NCI-H748 (cell line): ENCODE measurements around the gene FAF1.

Experiments
- DNase-seq: peaks from one replicate; lab custom pipeline; 2025; ENCODE audit not compliant: unreplicated experiment; lab: John Stamatoyannopoulos, UW

The FAF1 gene

DNA sequence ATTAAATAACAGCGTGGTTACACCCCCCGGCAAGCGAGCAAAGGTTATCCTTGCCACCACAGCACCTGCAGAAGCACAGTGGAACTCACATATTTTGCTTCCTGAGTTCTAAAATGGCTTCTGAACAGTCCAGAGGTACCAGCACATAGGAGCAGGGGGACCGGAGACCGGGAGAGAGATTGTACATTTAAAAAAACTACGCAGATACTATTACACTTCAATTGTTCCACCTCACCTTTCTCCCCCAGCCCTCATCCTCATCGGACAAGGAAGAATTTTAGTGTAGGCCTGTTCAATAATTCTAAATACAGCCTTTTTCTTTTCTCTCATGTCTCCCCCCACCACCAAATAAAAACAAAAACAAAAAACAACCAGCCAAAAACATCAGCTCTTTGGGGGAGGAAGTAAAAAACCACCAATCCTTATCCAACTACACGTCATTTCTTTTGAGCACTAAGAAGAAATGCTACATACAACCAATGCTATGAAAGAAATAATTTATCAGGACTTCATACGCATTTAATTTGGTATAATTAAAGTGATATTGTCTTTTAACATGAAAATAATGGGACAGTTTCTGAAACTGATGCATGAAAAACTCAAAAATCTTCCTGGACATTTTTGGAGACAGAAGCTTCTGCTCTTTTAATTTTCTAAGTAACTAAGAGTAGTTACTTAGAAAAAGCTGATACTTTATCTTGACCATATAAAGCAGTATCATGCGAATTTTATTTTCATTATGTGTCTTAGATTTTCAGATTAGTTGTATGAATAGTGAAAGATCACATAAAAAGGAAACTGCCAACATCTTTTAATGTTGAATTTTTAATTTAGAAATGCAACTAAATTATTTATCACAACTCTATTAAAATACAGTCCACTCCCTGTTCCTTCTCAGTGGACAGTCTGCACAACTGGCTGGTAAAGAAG, 19.1 kb upstream of the FAF1 start:
- DNase-seq, result peak; percentile 86

DNA sequence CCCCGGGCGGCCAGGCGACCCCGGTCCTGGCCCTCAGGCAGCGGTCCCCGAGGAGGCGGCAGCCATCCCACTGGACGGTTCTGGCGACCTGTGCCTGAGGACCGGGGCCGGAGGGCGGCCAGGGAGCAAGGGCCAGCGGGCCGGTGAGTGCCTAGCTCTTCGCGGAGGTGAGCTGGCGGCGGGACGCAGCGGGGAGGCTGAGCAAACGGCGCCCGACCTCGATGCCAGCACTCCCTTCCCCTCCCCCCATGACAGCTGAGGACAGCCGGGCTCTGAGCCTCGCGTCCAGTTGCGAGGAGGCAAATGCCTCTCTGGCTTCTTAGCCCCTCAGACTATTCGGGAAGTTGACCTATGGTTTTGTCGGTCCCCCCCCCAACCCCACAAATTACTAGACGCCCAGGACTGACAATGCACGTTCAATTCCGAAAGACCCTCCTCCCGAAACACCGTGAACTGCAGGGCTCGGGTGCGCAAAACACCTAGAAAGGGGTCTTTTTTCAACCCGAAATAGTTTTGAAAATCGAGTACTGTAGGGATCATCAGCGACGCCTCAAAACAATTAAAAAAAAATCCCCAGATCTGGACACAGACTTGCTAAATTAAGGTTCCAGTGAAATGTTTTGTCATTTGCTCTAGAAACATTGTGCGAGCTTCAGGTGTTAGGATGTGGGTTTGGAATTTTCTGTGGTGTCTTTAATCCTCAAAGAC, 18.2 kb upstream of the FAF1 start:
- peak; percentile 96 for DNase-seq

DNA sequence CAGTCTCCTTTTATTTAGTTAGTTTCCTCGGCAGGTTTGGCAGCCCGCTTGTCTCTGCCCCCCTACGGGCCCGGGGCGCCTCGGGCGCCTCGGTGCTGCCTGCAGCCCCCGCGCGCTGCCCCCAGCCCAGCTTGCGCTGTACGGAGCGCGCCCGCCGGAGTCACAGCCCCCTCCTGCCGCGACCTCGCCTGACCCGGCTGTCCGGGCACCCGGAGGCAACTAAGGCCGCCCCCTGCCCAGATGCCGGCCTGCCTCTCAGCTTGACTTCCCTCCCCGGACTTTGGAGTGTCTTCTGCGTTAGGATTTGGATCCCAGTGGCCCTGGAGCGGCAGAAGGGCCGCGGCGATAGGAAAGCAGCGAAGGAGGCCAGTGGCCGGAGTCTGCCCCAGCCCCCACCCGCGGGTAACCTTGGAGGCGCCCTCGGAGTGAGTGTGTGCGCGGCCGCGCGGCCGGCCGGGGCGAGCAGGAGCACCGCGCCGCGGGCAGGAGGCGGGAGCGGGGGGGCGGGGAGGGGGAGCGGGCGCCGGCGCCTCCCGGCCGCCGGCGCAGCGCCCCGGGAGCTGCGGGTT, 17.6 kb upstream of the FAF1 start:
- peak; percentile 76 for DNase-seq

DNA sequence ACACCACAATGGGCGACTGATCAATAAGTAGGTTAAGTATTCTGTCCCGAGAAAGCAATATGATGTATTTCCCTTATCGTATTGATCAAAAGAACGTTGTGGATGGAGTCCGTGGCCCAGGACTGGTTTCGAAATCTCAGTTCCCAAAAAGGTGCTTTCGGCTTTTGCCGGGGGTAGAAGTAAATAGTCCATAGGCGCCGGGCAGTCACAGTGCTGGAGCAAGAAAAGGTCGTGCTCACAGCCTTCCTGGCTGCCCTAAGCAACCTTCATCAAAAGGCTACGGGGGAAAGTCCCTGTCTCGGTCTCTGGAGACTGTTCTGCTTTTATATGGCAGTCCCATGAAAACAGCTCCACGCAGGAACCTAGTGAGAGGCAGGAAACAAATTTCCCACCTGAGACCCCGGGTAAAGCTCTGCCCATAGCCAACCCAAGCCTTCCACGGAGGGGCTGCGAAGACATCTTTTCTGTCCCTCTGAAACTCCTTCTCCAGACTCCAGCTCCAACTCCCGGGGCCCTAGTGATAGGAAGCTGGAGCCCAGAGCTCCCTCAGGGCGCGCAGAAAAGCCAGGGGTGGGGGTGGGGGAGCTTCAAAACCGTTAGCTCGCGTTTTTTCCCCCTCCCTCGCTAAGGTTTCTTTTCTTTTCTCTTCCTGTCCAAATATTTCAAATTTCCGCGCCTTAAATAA, 17.0 kb upstream of the FAF1 start:
- peak; percentile 87 for DNase-seq

DNA sequence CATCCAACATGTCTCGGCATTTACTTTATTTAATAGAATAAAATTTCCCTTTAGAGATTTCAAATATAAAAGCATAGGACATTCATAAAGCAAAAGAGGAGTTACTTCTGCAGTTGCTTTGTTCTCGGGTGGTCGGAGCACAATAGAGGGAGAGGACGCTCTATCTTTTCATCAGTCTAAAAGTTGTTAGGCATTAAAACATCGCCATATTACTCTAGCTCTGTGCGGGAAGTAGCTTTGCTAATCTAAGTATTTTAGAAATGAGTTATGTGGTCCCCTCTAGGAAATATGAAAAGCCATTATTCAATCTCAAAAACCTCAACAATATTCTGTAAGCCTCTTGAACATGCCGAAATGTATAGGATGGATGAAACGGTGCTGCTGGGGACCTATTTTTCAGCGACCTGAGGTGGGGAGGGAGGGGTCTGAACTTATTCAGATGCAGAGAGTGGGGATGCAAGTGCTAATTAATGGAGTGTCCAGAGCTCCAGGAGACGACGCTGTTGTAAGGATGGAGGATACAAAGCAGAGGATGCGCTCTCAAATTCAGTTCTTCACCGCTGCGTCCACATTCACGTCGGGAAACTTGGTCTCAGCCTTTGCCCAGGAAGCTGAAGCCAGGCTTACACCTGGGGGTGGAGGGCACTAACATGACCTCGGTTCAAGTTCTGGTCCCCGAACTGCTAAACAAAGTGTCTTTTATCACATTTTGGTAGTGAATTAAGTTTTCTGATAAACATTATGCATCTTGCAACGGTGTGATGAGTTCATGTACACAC, 16.2 kb upstream of the FAF1 start:
- DNase-seq, result peak; percentile 93

DNA sequence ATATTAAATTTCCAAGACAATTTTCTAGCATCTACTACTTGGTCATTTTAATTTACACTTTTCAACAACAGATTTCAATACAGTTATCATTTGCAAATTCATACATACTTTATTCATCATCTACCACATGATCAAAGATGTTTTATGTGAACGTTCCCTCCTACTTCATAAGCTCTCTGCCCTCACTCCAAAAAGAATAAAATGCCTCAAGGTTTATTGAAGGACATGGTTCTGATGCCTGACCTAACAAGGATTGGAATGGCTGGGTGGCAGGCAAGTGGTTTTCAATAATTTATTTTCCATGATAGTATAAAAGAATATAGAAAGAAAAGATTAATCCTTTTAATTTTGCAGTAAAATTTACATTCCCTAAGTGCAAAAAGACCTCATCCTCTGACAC, 15.4 kb upstream of the FAF1 start:
- DNase-seq, result peak; percentile 49

DNA sequence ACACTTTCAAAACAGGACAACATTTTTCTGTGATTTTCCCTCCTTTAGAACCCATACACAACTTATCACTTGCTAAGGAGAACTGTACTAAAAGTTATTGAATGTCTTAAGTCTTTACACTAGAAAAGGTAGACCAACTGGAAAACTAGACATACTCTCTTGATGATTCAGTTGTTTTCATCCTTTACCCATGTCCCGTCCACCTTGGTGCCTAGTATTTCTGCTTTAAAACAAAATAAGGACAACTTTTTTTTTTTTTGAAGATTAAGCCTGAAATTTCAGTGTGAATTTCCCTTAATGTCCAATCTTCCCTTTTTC, 14.5 kb upstream of the FAF1 start:
- DNase-seq, result no peak

DNA sequence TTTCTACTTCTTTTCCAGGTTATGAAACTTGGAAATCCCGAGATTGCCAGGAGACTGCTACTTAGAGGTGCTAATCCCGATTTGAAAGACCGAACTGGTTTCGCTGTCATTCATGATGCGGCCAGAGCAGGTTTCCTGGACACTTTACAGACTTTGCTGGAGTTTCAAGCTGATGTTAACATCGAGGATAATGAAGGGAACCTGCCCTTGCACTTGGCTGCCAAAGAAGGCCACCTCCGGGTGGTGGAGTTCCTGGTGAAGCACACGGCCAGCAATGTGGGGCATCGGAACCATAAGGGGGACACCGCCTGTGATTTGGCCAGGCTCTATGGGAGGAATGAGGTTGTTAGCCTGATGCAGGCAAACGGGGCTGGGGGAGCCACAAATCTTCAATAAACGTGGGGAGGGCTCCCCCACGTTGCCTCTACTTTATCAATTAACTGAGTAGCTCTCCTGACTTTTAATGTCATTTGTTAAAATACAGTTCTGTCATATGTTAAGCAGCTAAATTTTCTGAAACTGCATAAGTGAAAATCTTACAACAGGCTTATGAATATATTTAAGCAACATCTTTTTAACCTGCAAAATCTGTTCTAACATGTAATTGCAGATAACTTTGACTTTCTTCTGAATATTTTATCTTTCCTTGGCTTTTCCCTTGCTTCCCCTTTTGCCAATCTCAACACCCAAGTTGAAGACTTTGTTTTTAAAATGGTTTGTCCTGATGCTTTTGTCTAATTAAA, 14.0 kb upstream of the FAF1 start:
- DNase-seq, result peak; percentile 67

DNA sequence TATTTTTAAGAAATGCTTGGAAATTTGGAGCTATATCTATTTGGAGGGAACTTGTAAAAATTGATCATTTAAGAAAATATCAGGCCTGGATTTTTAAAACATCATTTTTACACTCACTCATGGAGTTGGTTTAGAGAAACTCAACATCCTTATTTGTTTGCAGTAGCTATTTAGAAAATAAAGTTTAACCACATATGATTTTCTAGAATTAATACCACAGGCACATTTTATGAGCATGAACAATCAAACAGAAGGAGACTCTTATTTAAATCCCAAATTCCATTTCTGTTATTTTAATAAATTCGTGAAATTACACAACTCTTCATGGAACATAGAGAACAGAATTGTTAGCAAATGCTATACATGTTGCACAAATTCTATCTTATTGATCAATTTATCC, 13.2 kb upstream of the FAF1 start:
- no peak for DNase-seq

DNA sequence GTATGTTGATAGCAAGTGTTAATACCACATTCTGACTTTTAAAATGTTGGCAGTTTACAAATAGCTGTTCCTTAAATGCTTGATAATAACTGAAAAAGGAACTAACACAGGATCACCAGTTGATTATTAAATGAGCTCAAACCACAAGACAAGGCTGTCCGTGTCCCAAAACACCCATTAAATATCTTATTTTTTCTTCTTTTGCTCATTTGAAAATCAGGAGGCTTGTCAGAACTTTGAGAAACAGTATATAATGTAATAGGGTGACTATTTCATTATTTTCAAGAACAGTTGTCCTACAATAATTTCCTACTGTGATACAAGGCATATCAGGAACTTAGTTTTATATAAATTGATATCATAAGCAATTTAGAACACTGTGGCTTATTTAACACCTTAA, 12.7 kb upstream of the FAF1 start:
- no peak for DNase-seq

DNA sequence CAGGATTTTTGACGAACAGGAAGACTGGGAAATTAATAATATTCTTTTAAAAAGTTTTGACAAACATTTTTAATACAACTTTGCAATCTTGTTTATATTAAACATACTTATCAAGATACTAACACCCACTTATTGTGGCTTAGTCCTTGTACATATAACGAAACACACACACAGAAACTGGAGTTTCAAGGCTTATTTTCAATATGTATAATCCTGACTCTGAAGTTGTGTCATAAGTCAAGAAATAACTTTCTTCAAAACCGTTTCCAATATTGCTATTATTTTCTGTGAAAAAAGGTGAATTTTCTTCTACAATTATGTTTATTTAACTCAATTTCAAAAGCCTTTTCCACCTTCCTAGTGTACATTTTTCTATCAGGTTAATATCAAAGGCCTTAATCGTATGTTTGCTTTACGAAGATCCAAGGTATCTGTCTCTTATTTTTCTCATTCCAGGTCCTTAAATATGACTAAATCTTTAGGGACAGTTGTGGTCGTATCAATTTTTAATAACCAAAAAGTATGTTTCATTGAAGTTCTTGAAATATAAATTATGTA, 11.8 kb upstream of the FAF1 start:
- no peak for DNase-seq

DNA sequence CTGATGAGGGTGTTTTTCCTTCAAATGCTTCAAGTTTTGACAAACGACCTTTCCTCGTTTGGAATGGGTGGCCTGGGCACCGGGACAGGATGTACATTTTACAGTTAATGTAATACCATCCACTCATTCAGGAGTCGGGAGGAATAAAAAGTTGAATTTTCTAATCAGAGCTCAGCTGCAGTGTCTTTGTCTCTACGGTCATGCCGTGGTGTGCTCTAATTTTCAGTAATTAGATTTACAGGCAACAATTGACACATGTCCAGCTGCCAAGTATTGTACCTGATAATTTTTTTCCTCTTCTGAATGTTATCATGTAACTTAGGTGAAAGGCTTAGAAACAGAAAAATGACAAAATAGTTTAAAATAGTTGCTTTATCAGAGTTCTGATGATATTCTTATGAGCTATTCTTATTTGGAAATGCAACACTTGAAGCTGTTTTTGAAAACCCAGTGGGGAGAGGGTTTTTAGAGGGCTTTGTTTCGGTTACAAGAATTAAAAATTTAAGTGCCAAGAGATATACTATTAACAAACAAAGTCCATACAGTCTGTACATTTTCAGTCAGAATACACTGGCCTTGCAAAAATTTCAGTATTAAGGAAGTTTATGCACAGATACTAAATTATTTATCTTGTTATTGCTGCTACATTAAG, 11.0 kb upstream of the FAF1 start:
- peak; percentile 65 for DNase-seq

DNA sequence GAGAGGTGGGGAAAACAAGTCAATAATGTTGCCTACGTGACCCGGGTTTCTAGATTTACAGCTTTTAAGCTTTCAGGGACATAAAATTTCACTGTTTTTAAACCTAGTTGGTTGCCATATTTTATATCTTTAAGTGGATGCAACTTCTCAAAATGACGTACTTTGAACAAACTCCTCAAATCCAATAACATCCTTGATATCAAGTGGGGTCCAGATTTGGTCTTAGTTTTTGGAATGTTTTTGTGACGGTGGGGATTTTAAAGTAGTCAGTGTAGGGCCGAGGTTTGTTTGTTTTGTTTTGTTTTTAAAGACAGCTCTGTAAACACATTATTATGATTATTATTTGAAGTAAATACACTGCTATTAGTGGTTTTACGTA, 10.4 kb upstream of the FAF1 start:
- no peak for DNase-seq

DNA sequence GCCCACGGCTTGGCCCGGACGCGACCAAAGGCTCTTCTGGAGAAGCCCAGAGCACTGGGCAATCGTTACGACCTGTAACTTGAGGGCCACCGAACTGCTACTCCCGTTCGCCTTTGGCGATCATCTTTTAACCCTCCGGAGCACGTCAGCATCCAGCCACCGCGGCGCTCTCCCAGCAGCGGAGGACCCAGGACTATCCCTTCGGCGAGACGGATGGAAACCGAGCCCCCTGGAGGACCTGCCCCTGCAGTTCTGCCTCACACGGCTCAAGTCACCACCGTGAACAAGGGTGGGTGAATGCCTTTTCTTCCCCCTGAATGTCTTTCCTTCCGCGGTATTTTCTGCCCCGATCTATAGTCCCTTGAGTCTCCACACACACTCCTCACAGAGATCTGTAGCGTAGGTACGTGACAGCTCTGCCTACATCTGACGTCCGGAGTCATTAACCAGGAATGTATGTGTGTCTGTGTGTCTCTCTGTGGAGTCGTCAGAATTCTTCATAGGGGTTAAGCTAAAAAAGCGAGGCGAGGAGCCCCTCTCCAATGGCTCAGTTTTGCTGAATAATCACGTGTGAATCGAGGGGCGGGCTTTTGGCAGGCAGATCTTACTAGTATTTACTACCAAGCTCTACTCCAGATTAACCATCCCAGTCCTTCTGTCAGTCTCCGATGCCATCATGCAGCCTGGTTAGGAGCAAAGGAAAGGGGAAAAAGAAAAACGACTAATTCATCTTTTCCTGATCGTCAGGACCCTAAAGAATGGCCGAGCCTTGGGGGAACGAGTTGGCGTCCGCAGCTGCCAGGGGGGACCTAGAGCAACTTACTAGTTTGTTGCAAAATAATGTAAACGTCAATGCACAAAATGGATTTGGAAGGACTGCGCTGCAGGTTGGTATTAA, 9.8 kb upstream of the FAF1 start, which contains the start of gene CDKN2C:
Gene CDKN2C (plus strand): TSS at position 635 of the 898 bp plus-strand sequence. CDS start 124 bp downstream, at position 759.
- DNase-seq, result peak; percentile 96

DNA sequence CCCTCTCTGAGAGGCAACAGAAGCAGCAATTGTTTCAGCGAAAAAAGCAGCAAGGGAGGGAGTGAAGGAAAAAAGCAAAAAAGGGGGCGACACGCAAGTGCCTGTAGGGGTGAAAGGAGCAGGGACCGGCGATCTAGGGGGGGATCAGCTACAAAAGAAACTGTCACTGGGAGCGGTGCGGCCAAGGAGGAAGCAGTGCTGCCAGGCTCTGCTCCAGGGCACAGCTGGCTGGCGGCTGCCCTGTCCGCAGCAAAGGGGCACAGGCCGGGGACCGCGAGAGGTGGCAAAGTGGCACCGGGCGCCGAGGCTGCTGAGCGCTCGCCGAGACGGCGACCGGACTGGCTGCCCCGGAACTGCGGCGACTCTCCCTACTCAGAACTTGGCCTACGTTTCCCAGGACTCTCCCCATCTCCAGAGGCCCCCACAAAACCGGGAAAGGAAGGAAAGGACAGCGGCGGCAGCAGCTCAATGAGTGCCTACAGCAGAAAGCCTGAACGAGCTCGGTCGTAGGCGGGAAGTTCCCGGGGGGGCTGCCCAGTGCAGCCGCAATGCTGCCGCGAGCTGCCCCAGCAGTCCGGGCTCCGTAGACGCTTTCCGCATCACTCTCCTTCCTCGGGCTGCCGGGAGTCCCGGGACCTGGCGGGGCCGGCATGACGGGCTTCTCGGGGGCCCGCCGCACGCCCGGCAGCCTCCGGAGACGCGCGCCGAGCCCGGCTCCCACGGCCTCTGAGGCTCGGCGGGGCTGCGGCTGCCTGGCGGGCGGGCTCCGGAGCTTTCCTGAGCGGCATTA, 8.9 kb upstream of the FAF1 start:
- DNase-seq, result peak; percentile 74

DNA sequence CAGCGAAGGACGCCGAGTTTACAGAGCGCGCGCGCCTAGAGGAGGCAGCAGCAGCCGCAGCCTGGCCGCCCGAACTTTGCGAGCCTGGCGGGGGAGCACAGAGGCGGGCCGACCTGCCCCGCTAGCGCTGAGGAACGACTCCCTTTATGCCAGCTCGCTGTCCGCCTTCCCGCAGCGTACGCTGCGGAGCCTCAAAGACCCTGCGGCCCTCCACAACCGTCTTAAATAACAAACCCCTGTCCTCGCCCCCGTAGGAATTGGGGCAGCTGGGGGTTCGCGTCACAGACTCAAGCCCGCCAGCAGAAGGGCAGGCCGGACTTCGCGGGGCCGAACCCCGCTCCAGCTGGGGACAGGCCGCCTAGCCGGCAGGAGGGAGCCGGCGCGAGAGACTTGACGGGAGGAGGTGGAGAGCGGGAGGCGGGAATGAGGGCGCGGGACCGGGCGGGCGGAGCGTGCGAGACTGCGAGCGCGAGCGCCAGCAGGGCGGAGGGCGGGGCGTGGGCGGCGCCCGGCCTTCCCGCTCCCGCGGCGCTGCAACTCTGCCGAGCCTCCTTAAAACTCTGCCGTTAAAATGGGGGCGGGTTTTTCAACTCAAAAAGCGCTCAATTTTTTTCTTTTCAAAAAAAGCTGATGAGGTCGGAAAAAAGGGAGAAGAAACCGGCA, 8.2 kb upstream of the FAF1 start:
- peak; percentile 97 for DNase-seq
